Measurements from ENCODE around the gene PDE4B. TPM values are rescaled to one million over a fixed set of nuclear protein-coding genes. Genes with fewer than 3 reads are reported as not detected.
"Not testable (repeated sequence)": the region's sequence is repeated elsewhere in the genome, so short reads cannot be mapped to it uniquely, and the experiment has no call there.

PDE4B gene
- total and polyA plus RNA-seq, 9 donors: 1.7 to 8.2 (median 5.1) TPM

- WGBS, 3 donors: 73 to 82% (median 79%) methylated on average over 3 of the region's 3 CpGs
- H3K27me3 ChIP-seq: no peaks in the 10 kb centered on the region
- intact Hi-C loops (cut with DNase I): no loop called here
- no peaks in the 10 kb centered on the region for H3K4me1 ChIP-seq (ENCODE audit: insufficient read depth)
- DNase-seq: no peak
- H3K36me3 ChIP-seq: no peaks in the 10 kb centered on the region
- H3K4me3 ChIP-seq: no peak overlapping the region
- H3K9me3 ChIP-seq: no peaks in the 10 kb centered on the region
- no peak overlapping the region for H3K27ac ChIP-seq
- no peak for TF ChIP-seq EP300 (IDR thresholded peaks at IDR 0.05)
- TF ChIP-seq CTCF (IDR thresholded peaks at IDR 0.05): no peak
- TF ChIP-seq POLR2A (IDR thresholded peaks at IDR 0.05): no peak
Observed at GRCh38 chr1:66055092-66055491, 262.4 kb downstream of the PDE4B start.

- H3K4me1 ChIP-seq (ENCODE audit: insufficient read depth); DNase-seq; H3K27ac ChIP-seq; H3K9me3 ChIP-seq; H3K27me3 ChIP-seq; H3K4me3 ChIP-seq; H3K36me3 ChIP-seq; intact Hi-C loops (cut with DNase I): not testable (repeated sequence)
- 59 to 76% (median 75%) methylated on average over 3 of the region's 3 CpGs for WGBS, 3 donors
Observed at GRCh38 chr1:66057448-66057847, 264.8 kb downstream of the PDE4B start.

- intact Hi-C loops (cut with DNase I): no loop called here
- Histone ChIP-seq H3K4me3 (no peak overlapping the region), H3K27me3 (no peaks in the 10 kb centered on the region), H3K27ac (no peak overlapping the region), H3K36me3 (no peaks in the 10 kb centered on the region), H3K4me1 (ENCODE audit: insufficient read depth) (no peaks in the 10 kb centered on the region), H3K9me3 (no peaks in the 10 kb centered on the region)
- DNase-seq: no peak
- TF ChIP-seq CTCF (IDR thresholded peaks at IDR 0.05) (no peak), EP300 (IDR thresholded peaks at IDR 0.05) (no peak), POLR2A (IDR thresholded peaks at IDR 0.05) (no peak)
- WGBS, 3 donors: 76 to 92% (median 78%) methylated on average over 2 of the region's 2 CpGs
Observed at GRCh38 chr1:66058558-66058957, 265.9 kb downstream of the PDE4B start.

- 81 to 91% (median 86%) methylated on average over 3 to 4 of the region's 4 CpGs for WGBS, 3 donors
- H3K36me3 ChIP-seq; H3K4me3 ChIP-seq; intact Hi-C loops (cut with DNase I); H3K9me3 ChIP-seq; H3K4me1 ChIP-seq (ENCODE audit: insufficient read depth); H3K27me3 ChIP-seq; H3K27ac ChIP-seq; DNase-seq: not testable (repeated sequence)
Observed at GRCh38 chr1:66067219-66067618, 274.5 kb downstream of the PDE4B start.

GRCh38 chr1:66069976-66070876 lies 277.5 kb downstream of the PDE4B start:
- 44 to 47% (median 45%) methylated on average over 4 of the region's 4 CpGs for WGBS, 3 donors

More at GRCh38 chr1:66069976-66070876, 277.5 kb downstream of the PDE4B start:
- TF ChIP-seq EP300 (IDR thresholded peaks at IDR 0.05) (no peak), CTCF (IDR thresholded peaks at IDR 0.05) (no peak), POLR2A (IDR thresholded peaks at IDR 0.05) (no peak)
- Histone ChIP-seq H3K9me3 (no peaks in the 10 kb centered on the region), H3K36me3 (no peaks in the 10 kb centered on the region), H3K27me3 (no peaks in the 10 kb centered on the region), H3K4me1 (ENCODE audit: insufficient read depth) (no peaks in the 10 kb centered on the region), H3K4me3 (no peak overlapping the region), H3K27ac (no peak overlapping the region)
- no peak for DNase-seq
- intact Hi-C loops (cut with DNase I): no loop called here
